KMS-11 (cell line): Measurements from ENCODE around the gene RPL13.
A peak's percentile ranks its signal among the peaks of the same experiment; 100 is the strongest.

Experiments used
- H2AFZ ChIP-seq: fragments of 200-600 bp; sonication (generic); 2 replicates; pipeline ENCODE4 v1.6.1; 2016; ENCODE audit warnings: antibody characterized with exemption, mixed run types, low read depth
- H3K27ac ChIP-seq: fragments of 200-600 bp; sonication (generic); 2 replicates; pipeline ENCODE4 v1.6.1; 2016; ENCODE audit warnings: mild to moderate bottlenecking, mixed run types
- H3K27me3 ChIP-seq: fragments of 200-600 bp; sonication (generic); 2 replicates; pipeline ENCODE4 v1.6.1; 2017; ENCODE audit warnings: mild to moderate bottlenecking, low read depth, mixed run types, moderate library complexity; ENCODE audit not compliant: insufficient read depth
- H3K36me3 ChIP-seq: fragments of 200-600 bp; sonication (generic); 2 replicates; pipeline ENCODE4 v1.6.1; 2017; ENCODE audit warnings: mild to moderate bottlenecking, mixed run types; ENCODE audit not compliant: insufficient read depth
- H3K4me1 ChIP-seq: fragments of 200-600 bp; sonication (generic); 2 replicates; pipeline ENCODE4 v1.6.1; 2016; ENCODE audit warnings: mild to moderate bottlenecking, low read depth, mixed run types; ENCODE audit not compliant: poor library complexity, severe bottlenecking
- H3K4me2 ChIP-seq: fragments of 200-600 bp; sonication (generic); 2 replicates; pipeline ENCODE4 v1.7.0; 2016; ENCODE audit warnings: mild to moderate bottlenecking, mixed run types
- H3K4me3 ChIP-seq: fragments of 200-600 bp; sonication (generic); IDR thresholded peaks from 2 replicates; pipeline ENCODE4 v1.6.1; 2017; ENCODE audit warnings: low read depth, low read length, mixed read lengths; ENCODE audit not compliant: insufficient read depth
- H3K79me2 ChIP-seq: fragments of 200-600 bp; sonication (generic); 2 replicates; pipeline ENCODE4 v1.6.1; 2016; ENCODE audit warnings: low read depth, mixed run types; ENCODE audit not compliant: insufficient read depth
- H3K9ac ChIP-seq: fragments of 200-600 bp; sonication (generic); 2 replicates; pipeline ENCODE4 v1.6.1; 2016; ENCODE audit warnings: mild to moderate bottlenecking, mixed run types
- H4K20me1 ChIP-seq: fragments of 200-600 bp; sonication (generic); 2 replicates; pipeline ENCODE4 v1.6.1; 2016; ENCODE audit warnings: mild to moderate bottlenecking, mixed run types; ENCODE audit not compliant: insufficient read depth
- TF ChIP-seq, protein P1 (sequence below): fragments of 200-600 bp; sonication (generic); conservative IDR thresholded peaks from 2 replicates; pipeline ENCODE4 v1.6.1; 2017; ENCODE audit warnings: low read depth, mild to moderate bottlenecking, antibody characterized with exemption, low read length, moderate library complexity, mixed read lengths

Gene RPL13

DNA sequence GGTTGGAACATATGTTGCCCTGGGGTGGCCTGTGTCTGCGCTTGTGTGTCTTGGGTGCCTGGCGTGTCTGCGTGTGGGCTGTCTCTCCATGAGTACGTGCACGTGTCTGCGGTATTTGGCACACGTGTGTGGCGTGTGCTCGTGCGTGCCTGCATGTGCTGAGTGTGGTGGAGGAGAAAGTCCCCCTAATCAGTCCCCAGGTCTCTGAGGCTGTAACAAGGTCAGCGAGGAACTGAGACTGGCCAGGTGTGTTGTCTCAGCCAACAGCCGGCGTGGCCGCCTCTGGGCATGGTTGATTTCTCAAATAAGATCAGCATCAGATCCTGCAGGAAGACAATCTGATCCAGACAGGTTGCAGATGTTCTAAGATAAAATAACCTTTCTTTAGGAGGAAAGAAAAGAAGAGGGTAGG is 11.6 kb downstream of the RPL13 start:
- H3K4me2 ChIP-seq: no peak overlapping the region

DNA sequence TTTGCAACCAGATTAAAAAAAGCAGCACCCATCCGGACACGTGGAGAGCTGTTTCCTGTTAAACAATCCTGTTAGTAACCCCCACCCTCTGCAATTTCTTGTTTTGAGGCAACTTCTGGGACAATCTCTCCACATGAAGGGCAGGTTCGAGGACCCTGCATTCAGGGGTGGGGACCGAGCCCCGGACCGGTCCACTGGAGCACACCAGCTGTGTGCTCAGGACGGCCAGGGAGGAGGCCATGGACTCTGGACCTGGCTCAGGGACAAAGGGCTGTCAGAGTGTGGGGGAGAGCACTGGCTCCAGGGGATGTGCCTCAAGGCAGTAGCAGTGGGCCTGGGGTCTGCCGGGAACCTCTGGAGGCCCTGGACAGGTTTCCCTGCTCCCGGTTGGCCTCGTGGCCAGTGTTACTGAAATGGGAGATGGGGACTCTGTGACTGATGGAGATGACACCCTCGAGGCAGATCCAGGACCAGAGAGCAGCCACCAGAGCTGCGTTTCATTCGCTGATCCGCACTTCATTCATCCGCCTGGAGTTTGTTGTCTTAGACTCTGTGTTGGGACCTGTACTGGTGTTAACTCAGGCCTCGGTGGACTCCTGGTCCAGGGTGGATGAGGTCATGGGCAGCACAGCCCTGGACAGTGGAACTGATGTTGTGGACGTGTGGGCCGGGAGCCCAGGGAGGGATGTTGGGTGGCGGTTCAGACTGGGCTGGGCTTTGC is 12.2 kb downstream of the RPL13 start:
- H3K36me3 ChIP-seq: no peaks in the 10 kb centered on the region
- no peak overlapping the region for H3K4me2 ChIP-seq
- no peak overlapping the region for H3K27ac ChIP-seq
- no peak overlapping the region for H3K9ac ChIP-seq
- no peak overlapping the region for H3K4me3 ChIP-seq
- H3K4me1 ChIP-seq: peaks cover 7% of the 10 kb centered on the region
- H3K27me3 ChIP-seq: no peaks in the 10 kb centered on the region
- TF ChIP-seq, protein P1, sequence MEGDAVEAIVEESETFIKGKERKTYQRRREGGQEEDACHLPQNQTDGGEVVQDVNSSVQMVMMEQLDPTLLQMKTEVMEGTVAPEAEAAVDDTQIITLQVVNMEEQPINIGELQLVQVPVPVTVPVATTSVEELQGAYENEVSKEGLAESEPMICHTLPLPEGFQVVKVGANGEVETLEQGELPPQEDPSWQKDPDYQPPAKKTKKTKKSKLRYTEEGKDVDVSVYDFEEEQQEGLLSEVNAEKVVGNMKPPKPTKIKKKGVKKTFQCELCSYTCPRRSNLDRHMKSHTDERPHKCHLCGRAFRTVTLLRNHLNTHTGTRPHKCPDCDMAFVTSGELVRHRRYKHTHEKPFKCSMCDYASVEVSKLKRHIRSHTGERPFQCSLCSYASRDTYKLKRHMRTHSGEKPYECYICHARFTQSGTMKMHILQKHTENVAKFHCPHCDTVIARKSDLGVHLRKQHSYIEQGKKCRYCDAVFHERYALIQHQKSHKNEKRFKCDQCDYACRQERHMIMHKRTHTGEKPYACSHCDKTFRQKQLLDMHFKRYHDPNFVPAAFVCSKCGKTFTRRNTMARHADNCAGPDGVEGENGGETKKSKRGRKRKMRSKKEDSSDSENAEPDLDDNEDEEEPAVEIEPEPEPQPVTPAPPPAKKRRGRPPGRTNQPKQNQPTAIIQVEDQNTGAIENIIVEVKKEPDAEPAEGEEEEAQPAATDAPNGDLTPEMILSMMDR: no peak
- no peak overlapping the region for H2AFZ ChIP-seq
- H3K79me2 ChIP-seq: peaks cover 16% of the 10 kb centered on the region; the same call in 1 of the 2 replicates
- H4K20me1 ChIP-seq: no peaks in the 10 kb centered on the region

More for the DNA sequence above, 11.6 kb downstream of the RPL13 start:
- H3K9ac ChIP-seq: no peak overlapping the region
- TF ChIP-seq, protein P1: no peak
- no peaks in the 10 kb centered on the region for H3K27me3 ChIP-seq
- peaks cover 7% of the 10 kb centered on the region for H3K4me1 ChIP-seq
- H4K20me1 ChIP-seq: no peaks in the 10 kb centered on the region
- H3K27ac ChIP-seq: no peak overlapping the region
- H3K36me3 ChIP-seq: no peaks in the 10 kb centered on the region
- H3K4me3 ChIP-seq: no peak overlapping the region
- H3K79me2 ChIP-seq: peaks cover 13% of the 10 kb centered on the region; the same call in 1 of the 2 replicates
- H2AFZ ChIP-seq: no peak overlapping the region

DNA sequence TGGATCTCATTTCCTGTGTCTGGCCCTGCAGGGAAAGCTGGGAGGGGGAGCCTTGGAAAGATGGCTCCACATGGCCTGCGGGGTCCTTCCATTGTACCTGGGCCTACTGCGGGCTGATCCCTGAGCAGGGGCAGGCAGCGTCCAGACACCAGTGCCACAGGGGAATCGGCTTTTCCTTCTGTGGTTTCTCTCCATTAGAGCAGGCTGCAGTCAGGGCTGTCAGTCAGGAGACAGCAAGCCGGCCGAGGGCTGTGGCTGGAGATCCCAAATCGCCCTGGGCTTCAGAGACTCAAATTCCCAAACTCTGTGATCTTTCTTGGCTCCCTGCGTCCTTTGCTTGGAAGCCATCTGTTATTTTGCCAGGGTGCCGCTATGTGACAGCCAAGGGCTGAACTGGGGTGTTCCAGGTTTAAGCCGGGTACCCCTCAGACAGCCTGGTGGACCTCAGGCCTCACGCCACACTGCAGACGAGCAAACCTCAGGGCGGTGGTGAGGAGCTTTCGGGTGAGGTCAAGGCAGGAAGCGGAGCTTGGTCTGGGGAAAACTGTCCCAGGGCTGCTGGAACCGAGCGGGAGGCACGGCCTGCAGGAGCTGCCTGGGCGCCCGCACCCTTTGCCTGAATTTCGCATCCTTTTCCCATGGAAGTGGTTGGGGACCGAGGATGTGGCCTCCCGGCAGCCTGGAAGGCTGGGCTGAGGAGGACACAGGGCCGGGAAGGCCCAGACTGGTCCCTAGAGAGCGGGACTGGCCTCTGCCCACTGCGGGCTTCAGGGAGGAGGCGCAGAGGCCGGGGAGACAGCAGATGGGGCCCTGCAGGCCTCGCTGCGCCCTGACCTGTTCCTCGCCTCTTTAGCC is 13.6 kb downstream of the RPL13 start:
- no peaks in the 10 kb centered on the region for H4K20me1 ChIP-seq
- H3K36me3 ChIP-seq: no peaks in the 10 kb centered on the region
- TF ChIP-seq, protein P1: no peak
- peak overlapping the region; percentile 59 for H3K27ac ChIP-seq
- no peaks in the 10 kb centered on the region for H3K27me3 ChIP-seq
- H3K4me3 ChIP-seq: no peak overlapping the region
- H3K9ac ChIP-seq: peak overlapping the region; percentile 49; the same call in 1 of the 2 replicates
- peak overlapping the region; percentile 71 for H3K4me2 ChIP-seq
- H3K4me1 ChIP-seq: peaks cover 7% of the 10 kb centered on the region
- H3K79me2 ChIP-seq: peaks cover 16% of the 10 kb centered on the region; the same call in 1 of the 2 replicates
- H2AFZ ChIP-seq: peak overlapping the region; percentile 90

DNA sequence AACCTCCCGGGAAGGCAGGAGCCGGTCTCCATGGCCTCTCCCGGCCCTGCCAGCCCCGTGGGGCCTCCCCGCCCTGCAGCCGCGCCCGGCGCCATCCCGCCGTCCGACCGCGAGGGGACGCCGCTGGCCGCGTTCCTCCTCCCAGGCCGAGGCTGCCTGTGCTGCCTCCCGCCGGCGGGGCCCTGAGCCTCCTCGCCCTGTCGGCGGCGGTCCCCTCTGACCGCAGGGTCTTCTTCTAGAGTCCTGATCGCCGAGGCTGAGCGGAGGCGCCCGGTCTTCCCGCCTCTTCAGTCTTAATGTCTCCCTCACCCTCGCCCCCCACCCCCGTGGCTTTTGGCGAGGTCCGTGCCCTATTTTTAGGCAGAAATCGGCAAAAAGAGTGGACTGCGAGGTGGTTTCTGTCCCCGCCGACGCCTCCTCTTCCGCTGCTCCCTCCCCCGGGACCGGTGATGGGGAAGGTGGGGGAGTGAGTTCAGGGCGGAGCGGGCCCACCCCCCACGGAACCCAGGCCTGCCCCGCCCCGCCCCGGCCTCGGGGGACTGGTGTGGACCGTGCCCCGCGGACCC is 14.3 kb downstream of the RPL13 start:
- Histone ChIP-seq H3K4me2 (peak overlapping the region; percentile 71), H3K4me3 (no peak overlapping the region), H3K36me3 (no peaks in the 10 kb centered on the region), H3K9ac (peak overlapping the region; percentile 49; the same call in 1 of the 2 replicates), H3K27ac (peak overlapping the region; percentile 59), H3K27me3 (no peaks in the 10 kb centered on the region), H2AFZ (peak overlapping the region; percentile 90), H4K20me1 (no peaks in the 10 kb centered on the region), H3K4me1 (peaks cover 7% of the 10 kb centered on the region), H3K79me2 (peaks cover 16% of the 10 kb centered on the region; the same call in 1 of the 2 replicates)
- TF ChIP-seq, protein P1: peak; percentile 54
